ENCODE data around the gene IL4R.

The IL4R gene

DNA sequence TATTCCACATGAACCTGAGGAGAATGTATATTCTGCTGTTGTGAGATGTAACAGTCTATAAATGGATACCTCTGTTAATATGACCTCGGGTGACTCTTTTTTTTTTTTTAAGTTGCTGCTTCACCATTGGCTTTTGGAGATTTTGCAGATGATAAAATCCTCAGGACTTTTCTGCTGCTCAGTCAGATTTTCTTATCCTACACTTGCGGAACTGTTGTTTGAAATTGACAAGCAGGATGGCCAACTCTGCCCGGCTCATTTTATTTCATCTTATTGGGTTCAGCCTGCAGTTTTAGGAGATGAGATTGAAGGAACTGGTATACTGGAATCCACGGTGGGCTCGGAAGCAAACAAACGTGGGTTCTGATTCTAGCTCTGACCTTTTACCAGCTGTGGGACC, 19.3 kb downstream of the IL4R start:
- DNase-seq: no peak

DNA sequence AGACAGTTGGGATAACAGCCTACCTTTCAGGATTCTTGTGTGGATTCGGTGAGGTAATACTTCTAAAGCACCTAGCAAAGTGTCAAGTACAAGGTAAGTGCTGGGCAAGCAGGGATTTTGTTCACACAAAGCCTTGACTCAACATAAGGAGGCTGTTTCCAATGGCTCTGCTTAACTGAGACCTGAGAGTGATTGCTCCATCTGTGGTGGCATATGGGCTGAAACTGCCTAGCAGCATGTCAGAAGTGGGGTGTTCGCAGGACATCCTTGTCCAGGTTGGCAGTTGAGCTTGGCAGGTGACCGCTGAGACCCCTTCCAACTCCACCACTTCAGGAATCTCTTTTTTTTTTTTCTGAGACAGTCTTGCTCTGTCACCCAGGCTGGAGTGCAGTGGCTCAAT, 19.8 kb downstream of the IL4R start:
- DNase-seq: no peak

DNA sequence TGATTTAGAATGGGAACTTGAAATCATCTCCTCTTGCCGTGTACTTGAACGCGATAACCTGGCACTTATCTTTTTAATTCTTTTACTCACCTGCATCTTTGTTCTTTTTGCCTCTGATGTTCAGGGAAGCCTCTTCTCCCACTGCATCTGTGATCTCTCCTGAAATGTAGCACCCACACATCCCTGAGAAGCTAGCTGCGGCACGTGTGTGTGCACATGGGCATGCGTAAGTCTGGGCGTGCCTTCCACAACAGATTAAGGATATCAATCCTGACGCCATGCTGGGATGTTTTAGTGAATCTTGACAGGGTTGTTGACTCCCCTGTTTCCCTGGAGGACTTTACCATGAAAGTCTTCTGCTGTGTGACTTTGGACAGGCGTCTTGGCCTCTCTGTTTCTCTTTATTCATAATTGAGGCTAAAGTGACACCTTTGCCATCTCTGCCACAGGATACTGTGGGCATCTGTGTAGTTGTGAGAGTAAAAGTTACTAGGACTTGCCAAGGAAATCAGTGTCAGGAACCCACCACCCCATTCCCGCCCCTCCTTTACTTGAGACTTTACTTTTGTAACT, 20.5 kb downstream of the IL4R start:
- DNase-seq: no peak

GRCh38 chr16:27334838-27335237, 21.1 kb downstream of the IL4R start:
- DNase-seq: no peak

- no peak for DNase-seq
Measured at GRCh38 chr16:27335349-27336053, 21.7 kb downstream of the IL4R start.

DNA sequence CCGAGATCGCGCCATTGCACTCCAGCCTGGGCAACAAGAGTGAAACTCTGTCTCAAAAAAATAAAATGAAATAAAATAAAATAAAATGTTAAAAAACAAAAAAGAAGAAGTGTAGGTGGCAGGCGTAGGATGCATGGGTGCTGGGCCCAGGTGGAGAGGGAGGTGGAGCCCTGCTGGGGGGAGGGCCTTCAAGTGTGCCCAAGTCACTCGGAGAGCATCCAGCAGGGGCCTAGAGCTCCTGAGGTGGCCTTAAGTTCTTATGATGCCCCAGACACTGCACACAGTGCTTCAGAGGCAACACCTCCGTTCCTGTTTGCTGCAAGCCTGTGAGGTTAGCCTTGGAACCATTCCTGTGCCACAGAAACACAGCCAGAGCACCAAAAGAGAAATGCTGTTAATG, 23.2 kb downstream of the IL4R start:
- no peak for DNase-seq

- DNase-seq: no peak
Measured at GRCh38 chr16:27339180-27339579, 25.4 kb downstream of the IL4R start.

DNA sequence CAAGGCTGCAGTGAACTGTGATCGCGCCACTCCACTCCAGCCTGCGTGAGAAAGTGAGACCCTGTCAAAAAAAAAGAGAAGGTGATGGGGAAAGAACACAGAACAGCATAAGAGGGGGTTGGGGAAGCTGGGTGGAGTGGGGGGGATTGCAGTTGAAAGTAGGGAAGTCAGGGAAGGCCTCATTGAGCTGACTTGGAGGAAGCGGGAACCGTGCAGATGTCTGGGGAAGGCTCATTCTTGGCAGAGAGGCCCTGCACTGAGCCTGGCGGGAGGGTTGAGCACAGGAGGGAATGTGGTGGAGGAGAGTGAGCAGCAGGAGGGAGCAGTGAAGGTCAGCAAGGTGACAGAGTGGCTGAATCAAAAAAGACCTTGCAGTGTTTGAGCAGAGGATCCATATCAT, 26.9 kb downstream of the IL4R start:
- no peak for DNase-seq

DNA sequence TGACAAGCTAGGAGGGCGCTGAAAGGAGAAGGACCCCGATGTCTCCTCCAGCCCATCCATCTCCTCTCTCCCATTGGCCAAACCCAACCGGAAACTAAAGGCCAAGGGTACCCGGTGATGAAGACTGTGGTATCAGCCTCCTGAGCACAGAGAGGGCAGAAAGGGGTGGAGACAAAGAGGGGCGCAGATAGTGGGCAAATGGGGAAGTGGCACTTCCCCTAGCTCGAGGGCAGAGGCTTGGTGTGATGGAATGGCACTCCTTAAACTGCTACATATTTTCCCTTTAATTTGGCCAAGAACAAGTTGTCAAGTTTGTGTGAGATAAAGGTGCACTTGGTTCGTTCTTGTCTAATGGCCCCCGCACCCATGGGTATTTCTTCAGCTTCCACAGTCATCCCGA, 27.8 kb downstream of the IL4R start:
- no peak for DNase-seq

DNA sequence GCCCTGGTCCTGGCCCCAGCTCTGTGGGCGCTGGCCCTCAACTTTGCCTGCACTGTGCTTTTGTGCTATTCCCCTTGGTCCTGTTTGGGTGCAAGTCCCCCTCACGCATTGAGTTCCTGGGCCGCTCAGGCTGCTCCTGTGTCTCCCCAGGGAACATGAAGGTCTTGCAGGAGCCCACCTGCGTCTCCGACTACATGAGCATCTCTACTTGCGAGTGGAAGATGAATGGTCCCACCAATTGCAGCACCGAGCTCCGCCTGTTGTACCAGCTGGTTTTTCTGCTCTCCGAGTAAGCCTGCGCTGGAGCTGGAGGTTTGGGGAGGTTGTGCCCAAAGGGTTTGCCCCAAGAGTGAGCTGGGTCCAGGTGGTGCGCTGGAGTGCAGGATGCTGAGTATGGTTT, 28.2 kb downstream of the IL4R start:
- no peak for DNase-seq

- no peak for DNase-seq
Measured at GRCh38 chr16:27344721-27345120, 30.9 kb downstream of the IL4R start.

DNA sequence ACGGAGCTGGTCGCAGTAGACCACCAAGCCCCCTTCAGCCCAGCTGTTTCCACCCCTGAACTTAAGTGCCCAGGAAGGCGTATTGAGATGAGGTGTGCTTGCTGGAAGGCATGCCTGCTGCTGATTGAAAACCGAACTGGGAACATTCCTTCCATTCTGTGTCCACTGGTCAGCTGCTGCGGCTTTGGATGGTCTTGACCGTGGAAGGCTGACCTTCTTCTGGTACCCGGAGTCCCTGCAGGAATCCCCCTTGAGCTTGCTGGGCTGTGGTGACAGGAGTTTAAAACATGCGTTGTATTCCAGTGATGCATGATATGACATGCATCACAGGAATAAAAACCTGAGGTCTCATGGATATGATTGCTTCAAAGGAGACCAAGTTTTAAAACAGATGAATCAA, 31.4 kb downstream of the IL4R start:
- no peak for DNase-seq

DNA sequence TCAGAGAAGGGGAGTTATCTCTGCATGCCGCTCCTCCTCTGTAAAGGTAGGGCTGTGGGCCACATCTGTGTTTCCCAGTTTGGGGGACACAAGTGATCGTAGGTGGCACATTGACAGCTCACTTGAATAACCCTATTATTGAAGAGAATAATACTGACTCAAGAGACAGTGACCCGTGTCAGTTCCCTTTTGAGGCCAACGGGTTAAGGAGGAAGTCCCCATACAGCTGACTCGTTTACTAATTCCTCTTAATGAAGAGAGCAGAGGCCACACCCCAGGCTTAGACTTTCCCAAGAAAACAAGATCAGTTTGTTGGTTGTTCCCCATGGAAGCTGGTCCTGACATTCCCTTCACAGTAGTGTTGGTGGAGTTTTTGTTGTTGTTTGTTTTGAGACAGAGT, 33.0 kb downstream of the IL4R start:
- no peak for DNase-seq

DNA sequence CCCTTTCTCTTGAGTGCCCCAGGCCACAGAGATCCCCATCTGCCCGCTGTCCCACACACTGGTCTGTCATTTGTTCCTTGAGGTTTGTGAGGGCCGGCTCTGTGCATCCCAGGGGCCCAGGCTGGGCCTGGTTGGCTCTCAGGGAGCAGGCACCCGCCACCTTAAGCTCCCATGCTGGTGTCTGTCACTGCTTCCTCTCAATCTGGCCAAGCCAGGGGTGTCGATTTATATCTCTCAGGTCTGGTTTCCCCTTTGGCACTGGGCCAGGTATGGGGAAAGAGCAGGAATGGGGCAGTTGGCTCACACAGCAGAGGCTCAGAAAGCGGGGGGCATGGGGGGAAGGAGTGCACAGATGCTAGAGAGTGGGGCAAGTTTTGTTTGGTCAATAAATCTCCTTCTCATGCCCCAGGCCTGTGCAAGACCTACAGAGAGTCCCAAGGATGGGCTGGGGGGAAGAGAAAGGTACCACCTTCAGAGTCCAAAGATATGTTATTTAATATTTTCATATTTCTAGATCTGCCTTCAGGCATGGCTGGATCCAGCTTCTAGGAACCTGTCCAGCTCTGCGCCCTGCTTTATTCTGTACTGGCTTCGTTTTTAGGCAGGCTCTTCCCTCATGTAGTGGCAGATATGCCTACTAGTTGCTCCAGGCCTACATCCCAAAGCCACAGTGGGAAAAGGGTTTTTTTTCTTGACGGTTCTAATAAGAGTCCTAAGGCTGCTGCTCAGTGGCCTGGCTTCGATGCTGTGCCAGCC, 34.3 kb downstream of the IL4R start:
- DNase-seq: no peak

DNA sequence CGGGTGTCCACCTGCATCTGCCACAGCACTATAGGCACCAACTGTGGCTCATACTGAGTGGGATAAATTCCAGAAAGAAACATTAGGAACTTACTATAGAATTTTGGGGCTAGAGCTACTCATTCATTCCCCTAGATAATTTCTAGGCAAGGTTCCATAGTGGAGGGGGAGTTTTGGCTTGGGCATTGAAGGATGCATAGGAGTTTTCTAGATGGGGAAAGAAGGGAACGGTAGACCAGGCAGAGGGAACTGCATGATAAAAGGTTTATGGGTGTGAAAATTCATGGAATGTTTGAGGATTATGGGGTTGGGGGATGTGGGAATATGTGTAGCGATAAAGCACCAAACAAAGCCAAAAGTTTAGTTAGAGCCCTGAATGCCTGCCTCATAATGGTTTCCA, 35.5 kb downstream of the IL4R start:
- DNase-seq: no peak

DNA sequence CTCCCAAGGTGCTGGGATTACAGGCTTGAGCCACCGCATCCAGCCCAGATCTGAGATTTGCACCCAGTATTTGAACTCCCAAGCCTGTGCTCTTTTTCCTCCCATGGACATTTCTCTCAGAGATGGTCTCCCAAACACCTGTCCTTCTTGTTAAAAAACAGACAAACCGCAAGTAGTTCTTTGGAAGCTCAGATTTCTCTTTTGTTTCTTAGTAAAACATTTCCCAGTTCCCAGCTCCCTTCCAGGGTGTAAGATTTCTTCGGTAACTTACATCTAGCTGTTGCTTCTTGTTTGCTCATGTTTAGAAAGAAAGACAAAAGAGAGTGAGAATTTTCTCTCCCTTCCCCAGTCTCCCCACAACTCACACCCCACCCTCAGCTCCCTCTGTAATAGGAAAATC, 36.2 kb downstream of the IL4R start:
- no peak for DNase-seq

DNA sequence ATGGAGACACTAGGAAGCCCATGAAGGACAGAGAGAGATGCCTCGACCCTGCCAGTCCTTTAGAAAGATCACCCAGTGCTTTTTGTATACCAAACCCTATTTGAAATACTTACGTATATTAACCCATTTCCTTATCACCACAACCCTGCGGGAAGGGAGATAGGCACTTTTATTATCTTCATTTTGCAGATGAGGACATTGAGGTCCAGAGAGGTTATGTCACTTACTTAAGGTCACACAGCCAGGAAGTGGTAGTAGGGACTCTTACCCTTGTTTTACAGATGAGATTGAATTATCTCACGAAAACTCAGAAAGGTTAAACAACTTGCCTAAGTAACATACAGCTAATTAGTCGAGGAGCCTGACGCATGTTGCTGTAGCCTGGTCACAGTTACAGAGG, 38.2 kb downstream of the IL4R start:
- no peak for DNase-seq

DNA sequence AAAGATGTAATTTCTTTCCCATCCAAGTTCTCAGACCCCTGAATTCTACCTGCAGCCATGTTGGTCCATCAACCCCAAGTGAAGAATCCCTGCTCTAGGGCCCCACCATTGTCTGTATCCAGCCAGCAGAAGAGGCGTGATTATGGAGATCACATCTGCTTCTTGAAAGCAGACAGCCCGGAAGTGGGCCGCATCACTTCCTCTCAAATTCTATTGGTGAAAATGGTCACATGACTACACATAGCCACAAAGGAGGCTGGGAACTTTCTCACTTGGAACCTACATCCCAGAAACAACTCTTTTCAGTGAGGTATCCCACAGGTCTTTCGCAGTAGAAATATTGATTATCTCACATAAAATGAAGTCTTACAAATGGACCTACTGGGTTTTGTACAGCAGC, 40.1 kb downstream of the IL4R start:
- DNase-seq: no peak

DNA sequence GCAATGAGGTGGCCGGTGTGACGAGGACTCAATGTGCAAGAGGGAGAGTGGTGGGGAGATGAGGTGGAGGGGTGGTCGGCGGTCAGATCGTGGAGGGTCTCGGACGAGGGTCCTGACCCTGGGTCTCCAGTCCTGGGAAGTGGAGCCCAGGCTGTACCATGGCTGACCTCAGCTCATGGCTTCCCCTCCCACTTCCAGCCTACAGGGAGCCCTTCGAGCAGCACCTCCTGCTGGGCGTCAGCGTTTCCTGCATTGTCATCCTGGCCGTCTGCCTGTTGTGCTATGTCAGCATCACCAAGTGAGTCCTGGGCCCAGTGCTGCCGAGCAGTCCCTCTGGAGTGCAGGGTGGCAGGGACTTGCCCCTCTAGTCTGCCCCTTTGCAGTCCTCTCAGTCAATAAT, 41.8 kb downstream of the IL4R start:
- no peak for DNase-seq

- no peak for DNase-seq
Measured at GRCh38 chr16:27356794-27357193, 43.0 kb downstream of the IL4R start.

DNA sequence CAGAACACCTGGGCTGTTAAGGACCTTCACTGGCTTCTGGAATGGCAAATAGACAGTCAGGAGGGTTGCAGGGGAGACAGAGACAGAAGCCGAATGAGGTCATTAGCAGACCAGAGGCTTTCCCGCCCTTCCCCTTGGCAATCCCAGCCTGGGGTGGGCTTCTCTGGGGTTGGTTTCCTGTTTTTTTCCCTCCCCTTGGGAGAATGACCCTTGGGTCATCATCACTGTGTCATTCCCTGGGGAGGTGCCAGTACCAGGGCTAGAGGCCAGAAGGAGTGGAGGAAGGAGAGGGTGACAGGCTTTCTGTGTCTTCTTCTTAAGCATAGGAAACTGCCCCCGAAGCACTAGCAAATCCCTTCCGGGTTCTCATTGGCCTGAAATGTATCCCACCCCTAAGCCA, 45.3 kb downstream of the IL4R start:
- DNase-seq: no peak

GRCh38 chr16:27359615-27360014, 45.8 kb downstream of the IL4R start:
- no peak for DNase-seq

DNA sequence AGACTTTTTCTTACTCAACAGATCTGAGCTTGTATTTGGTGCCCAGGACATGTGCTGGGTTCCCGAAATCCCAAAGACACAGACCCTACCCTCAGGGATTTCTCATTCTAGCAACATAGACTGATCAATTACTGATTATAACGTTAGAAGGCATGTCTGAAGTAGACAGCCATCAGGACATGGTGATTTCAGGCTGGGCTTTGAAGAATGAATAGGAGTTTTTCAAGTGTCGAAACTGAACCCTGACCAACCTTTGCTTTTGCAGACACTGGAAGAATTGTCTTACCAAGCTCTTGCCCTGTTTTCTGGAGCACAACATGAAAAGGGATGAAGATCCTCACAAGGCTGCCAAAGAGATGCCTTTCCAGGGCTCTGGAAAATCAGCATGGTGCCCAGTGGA, 48.2 kb downstream of the IL4R start:
- DNase-seq: no peak

GRCh38 chr16:27362570-27363245, 48.9 kb downstream of the IL4R start:
- DNase-seq: no peak

Data from NCI-H748 treated with DMSO at 0.1 percent for 48 hours (cell line).